IMR-90 (cell line): ENCODE measurements around the gene EXOC4. TPM values are rescaled to one million over a fixed set of nuclear protein-coding genes. Genes with fewer than 3 reads are reported as not detected.

Experiments used
- ATAC-seq: fragments of 200-7000 bp; cut with Tn5 transposase; 2 replicates; pipeline ENCODE4 v1.9.1; 2020; ENCODE audit warnings: low read depth, mild to moderate bottlenecking, moderate library complexity
- BruUV-seq: library from RNA; stranded (reverse); fragments of 400-500 nt; replicated peaks from 2 replicates; lab custom pipeline; 2021; lab: Mats Ljungman, UMichigan
- CTCF ChIA-PET: fragments of 300-600 bp; formaldehyde crosslinking; extraction: SDS; loops from one replicate; lab custom pipeline; 2021; ENCODE audit warnings: antibody characterized with exemption; lab: Yijun Ruan, JAX
- POLR2A ChIA-PET: fragments of 300-600 bp; sonication (Branson Sonifier 250); formaldehyde crosslinking; loops from one replicate; lab custom pipeline; 2022; ENCODE audit warnings: antibody characterized with exemption; ENCODE audit not compliant: unreplicated experiment; lab: Charles Lee
- DNase-seq: peaks from one replicate; pipeline ENCODE4 v3.0.0; 2013
- H2AFZ ChIP-seq: replicated peaks from 2 replicates; pipeline ENCODE3; 2013; ENCODE audit warnings: low read length, mild to moderate bottlenecking; ENCODE audit not compliant: poor library complexity
- H2AK5ac ChIP-seq: 2 replicates; pipeline ENCODE4 v1.6.1; 2013; ENCODE audit warnings: low read depth, low read length, inconsistent platforms
- H2AK9ac ChIP-seq: replicated peaks from 2 replicates; pipeline ENCODE3; 2013; ENCODE audit warnings: mild to moderate bottlenecking, low read depth, low read length, moderate library complexity; ENCODE audit not compliant: poor library complexity
- H2BK120ac ChIP-seq: 2 replicates; pipeline ENCODE4 v1.6.1; 2013; ENCODE audit warnings: low read depth, low read length, inconsistent platforms
- H2BK15ac ChIP-seq: 3 replicates; pipeline ENCODE4 v1.6.1; 2013; ENCODE audit warnings: low read depth, low read length, inconsistent platforms
- H2BK20ac ChIP-seq: 2 replicates; pipeline ENCODE4 v1.6.1; 2013; ENCODE audit warnings: low read depth, mild to moderate bottlenecking, inconsistent platforms, low read length, moderate library complexity
- H2BK5ac ChIP-seq: 2 replicates; pipeline ENCODE4 v1.6.1; 2013; ENCODE audit warnings: mild to moderate bottlenecking, low read depth, low read length, inconsistent platforms; ENCODE audit not compliant: poor library complexity, severe bottlenecking
- H3K14ac ChIP-seq: replicated peaks from 2 replicates; pipeline ENCODE4 v1.6.1; 2013; ENCODE audit warnings: low read depth, low read length, inconsistent platforms
- H3K18ac ChIP-seq: 2 replicates; pipeline ENCODE4 v1.6.1; 2013; ENCODE audit warnings: low read depth, low read length, control low read depth
- H3K23ac ChIP-seq: 2 replicates; pipeline ENCODE4 v1.6.1; 2013; ENCODE audit warnings: low read depth, low read length, inconsistent platforms
- H3K27ac ChIP-seq: 2 replicates; pipeline ENCODE4 v1.5.1; 2013; ENCODE audit warnings: mild to moderate bottlenecking, control low read depth, low read length; ENCODE audit not compliant: insufficient read depth
- H3K27me3 ChIP-seq: 2 replicates; pipeline ENCODE4 v1.6.1; 2013; ENCODE audit warnings: low read length; ENCODE audit not compliant: control insufficient read depth, insufficient read depth
- H3K36me3 ChIP-seq: 2 replicates; pipeline ENCODE4 v1.6.1; 2013; ENCODE audit warnings: low read length, mixed read lengths; ENCODE audit not compliant: control insufficient read depth, insufficient read depth
- H3K4ac ChIP-seq: 2 replicates; pipeline ENCODE4 v1.6.1; 2013; ENCODE audit warnings: low read depth, low read length, inconsistent platforms
- H3K4me1 ChIP-seq: 2 replicates; pipeline ENCODE4 v1.6.1; 2013; ENCODE audit warnings: low read length, mixed read lengths; ENCODE audit not compliant: control insufficient read depth, insufficient read depth
- H3K4me2 ChIP-seq: 2 replicates; pipeline ENCODE4 v1.6.1; 2013; ENCODE audit warnings: low read depth, mild to moderate bottlenecking, control low read depth, low read length, moderate library complexity
- H3K4me3 ChIP-seq: 2 replicates; pipeline ENCODE4 v1.5.1; 2013; ENCODE audit warnings: low read depth, mild to moderate bottlenecking, control low read depth, low read length, moderate library complexity; ENCODE audit not compliant: insufficient read depth
- H3K56ac ChIP-seq: 2 replicates; pipeline ENCODE4 v1.6.1; 2013; ENCODE audit warnings: low read length, inconsistent platforms; ENCODE audit not compliant: insufficient read depth; ENCODE audit errors: extremely low read depth
- H3K79me1 ChIP-seq, 2 experiments: 2 replicates each; pipeline ENCODE4 v1.6.1; 2013; ENCODE audit warnings: low read length in 2 of 2, inconsistent platforms in 1 of 2, low read depth in 1 of 2
- H3K9ac ChIP-seq: 2 replicates; pipeline ENCODE4 v1.6.1; 2013; ENCODE audit warnings: low read depth, low read length, control low read depth
- H3K9me1 ChIP-seq: 2 replicates; pipeline ENCODE4 v1.6.1; 2013; ENCODE audit warnings: low read length, inconsistent platforms; ENCODE audit not compliant: insufficient read depth
- H3K9me3 ChIP-seq: 2 replicates; pipeline ENCODE4 v1.6.1; 2013; ENCODE audit warnings: low read length; ENCODE audit not compliant: control insufficient read depth, insufficient read depth
- H4K20me1 ChIP-seq: 2 replicates; pipeline ENCODE4 v1.6.1; 2013; ENCODE audit warnings: low read length, inconsistent platforms; ENCODE audit not compliant: insufficient read depth
- H4K5ac ChIP-seq: 2 replicates; pipeline ENCODE4 v1.6.1; 2013; ENCODE audit warnings: mild to moderate bottlenecking, low read depth, low read length, control low read depth
- H4K8ac ChIP-seq, 2 experiments: 2 replicates each; pipeline ENCODE4 v1.6.1; 2013; ENCODE audit warnings: low read depth in 2 of 2, low read length in 2 of 2, control low read depth in 1 of 2, inconsistent platforms in 1 of 2
- H4K91ac ChIP-seq: 2 replicates; pipeline ENCODE4 v1.6.1; 2013; ENCODE audit warnings: low read depth, low read length, inconsistent platforms; ENCODE audit not compliant: insufficient read depth
- CEBPB ChIP-seq: IDR thresholded peaks from 2 replicates; pipeline ENCODE4 v1.6.1; 2012; ENCODE audit warnings: low read depth, low read length, improper control_type of control experiment
- CTCF ChIP-seq: conservative IDR thresholded peaks from 2 replicates; pipeline ENCODE4 v1.5.1; 2012; ENCODE audit warnings: mild to moderate bottlenecking, low read depth, low read length, improper control_type of control experiment
- ELK1 ChIP-seq: fragments of 150-350 bp; IDR thresholded peaks from 2 replicates; pipeline ENCODE4 v1.6.1; 2016; ENCODE audit warnings: low read depth, mild to moderate bottlenecking, low read length, moderate library complexity, borderline replicate concordance
- MAZ ChIP-seq: IDR thresholded peaks from 2 replicates; pipeline ENCODE4 v1.6.1; 2012; ENCODE audit warnings: low read depth, mild to moderate bottlenecking, low read length, improper control_type of control experiment, moderate library complexity, borderline replicate concordance
- MXI1 ChIP-seq: IDR thresholded peaks from 2 replicates; pipeline ENCODE4 v1.6.1; 2012; ENCODE audit warnings: low read depth, mild to moderate bottlenecking, low read length, moderate library complexity, borderline replicate concordance
- POLR2A ChIP-seq: IDR thresholded peaks from 2 replicates; pipeline ENCODE4 v1.6.1; 2012; ENCODE audit warnings: mild to moderate bottlenecking, low read depth, low read length
- SMC3 ChIP-seq: fragments of 150-350 bp; IDR thresholded peaks from 2 replicates; pipeline ENCODE4 v1.6.1; 2016; ENCODE audit warnings: low read depth, mild to moderate bottlenecking, antibody characterized with exemption, low read length, moderate library complexity
- WGBS, 2 experiments: methylation state at CpG; one replicate each; pipeline versions ENCODE4 v1.1.5 to v1.1.7; 2013; ENCODE audit warnings: missing lambda C conversion rate in 2 of 2; ENCODE audit not compliant: insufficient read length in 1 of 2; ENCODE audit errors: extremely low coverage in 2 of 2; 5-methylcytosine and 5-hydroxymethylcytosine counted together
- dilution Hi-C: fragments of 300-500 bp; cut with HindIII; formaldehyde crosslinking; loops from one replicate; pipeline ENCODE4 v1.14.3; 2018; ENCODE audit warnings: low sequenced_read_pairs; ENCODE audit not compliant: unreplicated experiment
- in situ Hi-C: fragments of 300-500 bp; cut with MboI; formaldehyde crosslinking; loops from 3 replicates; pipeline ENCODE4 v1.14.3; 2019; ENCODE audit warnings: low sequenced_read_pairs, inconsistent platforms, mixed read lengths
- intact Hi-C: fragments of 100-400 bp; cut with micrococcal nuclease; formaldehyde crosslinking; loops from 2 replicates; pipeline ENCODE4 v1.10.0; 2022
- polyA plus RNA-seq, 3 experiments: library from polyadenylated mRNA; depleted of rRNA; stranded (reverse); fragments of >200 nt; gene quantifications; 2 replicates each; pipeline ENCODE4 v1.2.3, GENCODE V29; 2012; ENCODE audit warnings: low replicate concordance in 1 of 3
- total RNA-seq: library from RNA; depleted of rRNA; stranded (reverse); fragments of >200 nt; gene quantifications from 2 replicates; pipeline ENCODE4 v1.2.3, GENCODE V29; 2012
- TF ChIP-seq, protein P1 (sequence below): fragments of 150-350 bp; IDR thresholded peaks from 2 replicates; pipeline ENCODE4 v1.6.1; 2017; ENCODE audit warnings: mild to moderate bottlenecking, antibody characterized with exemption, low read length, low read depth

EXOC4 gene
- total and polyA plus RNA-seq, 2 of the 4 experiments (the other 2 are of a cell fraction), result 25.4 to 94.6 TPM

DNA sequence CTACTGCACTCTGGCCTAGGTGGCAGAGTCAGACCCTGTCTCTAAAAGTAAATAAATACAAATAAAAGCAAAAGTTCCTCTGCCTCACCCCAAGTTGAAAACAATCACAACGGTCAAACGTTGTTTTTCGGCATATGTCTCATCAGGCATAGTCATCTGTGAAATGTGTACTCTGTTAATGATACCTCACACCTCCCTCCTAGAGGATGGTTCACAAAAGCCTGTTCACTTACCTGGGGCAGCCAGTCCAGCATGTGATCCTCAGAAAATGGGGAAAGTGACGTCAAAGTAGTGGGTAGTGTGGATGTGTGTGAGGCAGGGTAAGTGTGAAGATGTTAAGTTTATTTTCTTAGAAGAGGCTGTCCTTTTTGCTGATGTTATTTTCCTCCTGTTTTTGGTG, 620.3 kb downstream of the EXOC4 start:
- Histone ChIP-seq H3K14ac (no peak overlapping the region), H3K4ac (no peak overlapping the region), H3K4me3 (no peak overlapping the region), H2BK5ac (no peak overlapping the region), H3K4me2 (no peak overlapping the region), H4K5ac (no peak overlapping the region), H2AFZ (no peak overlapping the region), H3K56ac (no peak overlapping the region), H2BK20ac (no peak overlapping the region), H4K91ac (no peak overlapping the region), H2BK15ac (no peak overlapping the region), H3K27ac (no peak overlapping the region), H3K79me1 (peaks cover 0 to 3% of the 10 kb centered on the region in 2 experiments; a peak in 1 of 4 replicates), H2AK9ac (no peak overlapping the region), H2AK5ac (no peak overlapping the region), H4K8ac (no peak overlapping the region), H3K18ac (no peak overlapping the region), H3K27me3 (no peaks in the 10 kb centered on the region), H4K20me1 (no peaks in the 10 kb centered on the region), H2BK120ac (no peak overlapping the region), H3K36me3 (no peaks in the 10 kb centered on the region), H3K4me1 (no peaks in the 10 kb centered on the region), H3K23ac (no peak overlapping the region), H3K9me1 (no peaks in the 10 kb centered on the region), H3K9ac (no peak overlapping the region), H3K9me3 (no peaks in the 10 kb centered on the region)
- WGBS, 2 experiments, result no CpG with 5 or more reads among the region's 4 CpGs
- in situ Hi-C loops, result no loop called here
- dilution Hi-C loops, result no loop called here
- DNase-seq, result no peak
- ChIA-PET POLR2A (no interaction called here), CTCF (no interaction called here)
- no TSS peak for BruUV-seq
- TF ChIP-seq SMC3, result no peak
- no peak for TF ChIP-seq MAZ
- no peak for TF ChIP-seq CEBPB
- TF ChIP-seq, protein P1, sequence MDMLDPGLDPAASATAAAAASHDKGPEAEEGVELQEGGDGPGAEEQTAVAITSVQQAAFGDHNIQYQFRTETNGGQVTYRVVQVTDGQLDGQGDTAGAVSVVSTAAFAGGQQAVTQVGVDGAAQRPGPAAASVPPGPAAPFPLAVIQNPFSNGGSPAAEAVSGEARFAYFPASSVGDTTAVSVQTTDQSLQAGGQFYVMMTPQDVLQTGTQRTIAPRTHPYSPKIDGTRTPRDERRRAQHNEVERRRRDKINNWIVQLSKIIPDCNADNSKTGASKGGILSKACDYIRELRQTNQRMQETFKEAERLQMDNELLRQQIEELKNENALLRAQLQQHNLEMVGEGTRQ, result no peak
- no peak for TF ChIP-seq POLR2A
- TF ChIP-seq ELK1, result no peak
- TF ChIP-seq CTCF, result no peak
- TF ChIP-seq MXI1, result no peak
- intact Hi-C loops, result no loop called here
- ATAC-seq, result no peak
